Liver (tissue), 9 donors: ENCODE results near the gene PALS2. TPM values are rescaled to one million over a fixed set of nuclear protein-coding genes. Genes with fewer than 3 reads are reported as not detected.

Experiments used
- DNase-seq: peaks from one replicate; pipeline ENCODE4 v3.0.0-alpha.2; 2017; ENCODE audit warnings: low spot score
- H3K27ac ChIP-seq, 2 donors: one replicate each; pipeline ENCODE4 v1.7.0; 2013; ENCODE audit warnings: inconsistent platforms in 2 of 2, low read length in 2 of 2, control low read depth in 1 of 2, low read depth in 1 of 2, mild to moderate bottlenecking in 1 of 2
- H3K27me3 ChIP-seq, 4 donors: one replicate each; pipeline versions ENCODE4 v1.6.1 to v1.7.0; 2013; ENCODE audit warnings: low read length in 3 of 4, inconsistent platforms in 1 of 4, mild to moderate bottlenecking in 1 of 4, moderate library complexity in 1 of 4; ENCODE audit not compliant: control insufficient read depth in 4 of 4, insufficient read depth in 4 of 4
- H3K36me3 ChIP-seq, 4 donors: one replicate each; pipeline versions ENCODE4 v1.6.1 to v1.7.0; 2013; ENCODE audit warnings: low read length in 3 of 4, mild to moderate bottlenecking in 3 of 4, low read depth in 1 of 4, moderate library complexity in 1 of 4; ENCODE audit not compliant: control insufficient read depth in 4 of 4, insufficient read depth in 3 of 4
- H3K4me1 ChIP-seq, 4 donors: one replicate each; pipeline versions ENCODE4 v1.6.1 to v1.7.0; 2013; ENCODE audit warnings: low read length in 3 of 4, mild to moderate bottlenecking in 3 of 4, moderate library complexity in 1 of 4; ENCODE audit not compliant: control insufficient read depth in 4 of 4, insufficient read depth in 4 of 4
- H3K4me3 ChIP-seq, 3 donors: one replicate each; pipeline versions ENCODE4 v1.6.1 to v1.7.0; 2013; ENCODE audit warnings: low read length in 3 of 3, control low read depth in 1 of 3, low read depth in 1 of 3, mild to moderate bottlenecking in 1 of 3
- H3K9ac ChIP-seq, 2 donors: one replicate each; pipeline ENCODE4 v1.7.0; 2013; ENCODE audit warnings: low read length in 2 of 2, mild to moderate bottlenecking in 2 of 2, moderate library complexity in 2 of 2, control low read depth in 1 of 2, low read depth in 1 of 2
- H3K9me3 ChIP-seq, 4 donors: one replicate each; pipeline versions ENCODE4 v1.6.1 to v1.7.0; 2013; ENCODE audit warnings: low read length in 3 of 4; ENCODE audit not compliant: control insufficient read depth in 4 of 4
- ATF3 ChIP-seq: IDR thresholded peaks from 2 replicates; pipeline ENCODE4 v1.6.1; 2016; ENCODE audit warnings: antibody characterized with exemption
- CTCF ChIP-seq: fragments of 150-350 bp; IDR thresholded peaks from 2 replicates; pipeline ENCODE4 v1.5.1; 2017; ENCODE audit warnings: improper control_type of control experiment, low read depth, low read length; ENCODE audit not compliant: missing input control
- EGR1 ChIP-seq, 2 donors: IDR thresholded peaks; 2 replicates each; pipeline ENCODE4 v1.6.1; 2016 to 2018; ENCODE audit warnings: antibody characterized with exemption in 2 of 2, low read depth in 2 of 2
- FOXA1 ChIP-seq: IDR thresholded peaks from 2 replicates; pipeline ENCODE4 v1.6.1; 2016; ENCODE audit warnings: antibody characterized with exemption
- FOXA2 ChIP-seq: IDR thresholded peaks from 2 replicates; pipeline ENCODE4 v1.6.1; 2016; ENCODE audit warnings: antibody characterized with exemption
- GABPA ChIP-seq, 2 donors: IDR thresholded peaks in 1 of 2; conservative IDR thresholded peaks in 1 of 2; 2 replicates each; pipeline ENCODE4 v1.6.1; 2016; ENCODE audit warnings: antibody characterized with exemption in 2 of 2, mild to moderate bottlenecking in 1 of 2, moderate library complexity in 1 of 2
- HNF4A ChIP-seq, 2 donors: conservative IDR thresholded peaks; 2 replicates each; pipeline ENCODE4 v1.6.1; 2016; ENCODE audit warnings: antibody characterized with exemption in 2 of 2, mild to moderate bottlenecking in 2 of 2
- HNF4G ChIP-seq: IDR thresholded peaks from 2 replicates; pipeline ENCODE4 v1.6.1; 2016; ENCODE audit warnings: antibody characterized with exemption
- JUND ChIP-seq, 2 donors: IDR thresholded peaks; 2 replicates each; pipeline ENCODE4 v1.6.1; 2016; ENCODE audit warnings: antibody characterized with exemption in 2 of 2
- MAX ChIP-seq: IDR thresholded peaks from 2 replicates; pipeline ENCODE4 v1.6.1; 2016; ENCODE audit warnings: antibody characterized with exemption
- NR2F2 ChIP-seq: IDR thresholded peaks from 2 replicates; pipeline ENCODE4 v1.6.1; 2016; ENCODE audit warnings: antibody characterized with exemption
- RAD21 ChIP-seq, 2 donors: IDR thresholded peaks; 2 replicates each; pipeline ENCODE4 v1.6.1; 2016; ENCODE audit warnings: antibody characterized with exemption in 2 of 2, mild to moderate bottlenecking in 2 of 2
- REST ChIP-seq: IDR thresholded peaks from 2 replicates; pipeline ENCODE4 v1.6.1; 2016; ENCODE audit warnings: antibody characterized with exemption, mild to moderate bottlenecking
- RXRA ChIP-seq, 2 donors: IDR thresholded peaks; 2 replicates each; pipeline ENCODE4 v1.6.1; 2017 to 2018; ENCODE audit warnings: antibody characterized with exemption in 2 of 2, mild to moderate bottlenecking in 1 of 2
- SP1 ChIP-seq: IDR thresholded peaks from 2 replicates; pipeline ENCODE4 v1.6.1; 2018; ENCODE audit warnings: antibody characterized with exemption, mild to moderate bottlenecking
- TAF1 ChIP-seq: conservative IDR thresholded peaks from 2 replicates; pipeline ENCODE4 v1.6.1; 2016; ENCODE audit warnings: antibody characterized with exemption, mild to moderate bottlenecking
- YY1 ChIP-seq: IDR thresholded peaks from 2 replicates; pipeline ENCODE4 v1.6.1; 2016; ENCODE audit warnings: antibody characterized with exemption, mild to moderate bottlenecking
- WGBS: extraction: QIAGEN DNeasy Blood & Tissue Kit; methylation state at CpG from one replicate; pipeline ENCODE4 v1.1.7; 2013; 5-methylcytosine and 5-hydroxymethylcytosine counted together
- polyA plus RNA-seq, 2 donors: library from polyadenylated mRNA; stranded (reverse) in 1 of 2; unstranded in 1 of 2; fragments of 200-250 nt in 1 of 2; fragments of >200 nt in 1 of 2; fragmentation: Nextera tagmentation in 1 of 2; extraction: Ambion mirVana in 1 of 2; gene quantifications; one replicate each; pipeline versions ENCODE4 v1.2.1 to v1.2.3, GENCODE V29; 2013 to 2015
- total RNA-seq, 2 donors: library from RNA; depleted of rRNA; stranded (reverse); fragments of >200 nt; gene quantifications; one replicate each; pipeline ENCODE4 v1.2.3, GENCODE V29; 2014
- TF ChIP-seq, protein P1 (sequence below): IDR thresholded peaks from 2 replicates; pipeline ENCODE4 v1.6.1; 2016; ENCODE audit warnings: antibody characterized with exemption
- donor health status: healthy.
- donor health status: healthy.
- donor health status: healthy.
- donor health status: healthy.
- donor health status: healthy.

The PALS2 gene
- total and polyA plus RNA-seq, 4 donors, result 6.0 to 10.5 (median 8.9) TPM

- no peak overlapping the region for H3K27ac ChIP-seq
- no peak for DNase-seq
- WGBS, result 89% methylated on average over 3 of the region's 3 CpGs
- no peaks in the 10 kb centered on the region for H3K27me3 ChIP-seq
- no peaks in the 10 kb centered on the region for H3K36me3 ChIP-seq
- no peak for TF ChIP-seq REST
- TF ChIP-seq GABPA (IDR thresholded peaks at IDR 0.05 in 1 of 2, conservative IDR thresholded peaks at IDR 0.05 in 1 of 2), result no peak
- no peak for TF ChIP-seq JUND (IDR thresholded peaks at IDR 0.05)
- no peak for TF ChIP-seq NR2F2
- TF ChIP-seq CTCF, result no peak
- TF ChIP-seq TAF1, result no peak
- no peak for TF ChIP-seq RAD21 (IDR thresholded peaks at IDR 0.05)
- TF ChIP-seq FOXA2, result no peak
- TF ChIP-seq EGR1 (IDR thresholded peaks at IDR 0.05; ENCODE audit: low read depth in 2 of 2), result no peak
- no peak for TF ChIP-seq SP1
- no peak for TF ChIP-seq ATF3
- no peak for TF ChIP-seq HNF4G
- TF ChIP-seq, protein P1, sequence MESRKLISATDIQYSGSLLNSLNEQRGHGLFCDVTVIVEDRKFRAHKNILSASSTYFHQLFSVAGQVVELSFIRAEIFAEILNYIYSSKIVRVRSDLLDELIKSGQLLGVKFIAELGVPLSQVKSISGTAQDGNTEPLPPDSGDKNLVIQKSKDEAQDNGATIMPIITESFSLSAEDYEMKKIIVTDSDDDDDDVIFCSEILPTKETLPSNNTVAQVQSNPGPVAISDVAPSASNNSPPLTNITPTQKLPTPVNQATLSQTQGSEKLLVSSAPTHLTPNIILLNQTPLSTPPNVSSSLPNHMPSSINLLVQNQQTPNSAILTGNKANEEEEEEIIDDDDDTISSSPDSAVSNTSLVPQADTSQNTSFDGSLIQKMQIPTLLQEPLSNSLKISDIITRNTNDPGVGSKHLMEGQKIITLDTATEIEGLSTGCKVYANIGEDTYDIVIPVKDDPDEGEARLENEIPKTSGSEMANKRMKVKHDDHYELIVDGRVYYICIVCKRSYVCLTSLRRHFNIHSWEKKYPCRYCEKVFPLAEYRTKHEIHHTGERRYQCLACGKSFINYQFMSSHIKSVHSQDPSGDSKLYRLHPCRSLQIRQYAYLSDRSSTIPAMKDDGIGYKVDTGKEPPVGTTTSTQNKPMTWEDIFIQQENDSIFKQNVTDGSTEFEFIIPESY, result no peak
- TF ChIP-seq FOXA1, result no peak
- no peak for TF ChIP-seq MAX
- no peak for TF ChIP-seq RXRA (IDR thresholded peaks at IDR 0.05)
- TF ChIP-seq HNF4A (conservative IDR thresholded peaks at IDR 0.05), result no peak
- no peak overlapping the region for H3K4me3 ChIP-seq
- H3K4me1 ChIP-seq, result no peaks in the 10 kb centered on the region
- no peaks in the 10 kb centered on the region for H3K9me3 ChIP-seq
- H3K9ac ChIP-seq, result no peak overlapping the region
Observed at GRCh38 chr7:24560772-24561171, 12.5 kb upstream of the PALS2 start.

GRCh38 chr7:24566274-24566673 is 7.0 kb upstream of the PALS2 start:
- no peak for TF ChIP-seq GABPA (IDR thresholded peaks at IDR 0.05 in 1 of 2, conservative IDR thresholded peaks at IDR 0.05 in 1 of 2)
- TF ChIP-seq, protein P1, result no peak
- TF ChIP-seq JUND (IDR thresholded peaks at IDR 0.05), result no peak
- no peak for TF ChIP-seq FOXA1
- no peak for TF ChIP-seq RAD21 (IDR thresholded peaks at IDR 0.05)
- TF ChIP-seq NR2F2, result no peak
- TF ChIP-seq MAX, result no peak
- no peak for TF ChIP-seq YY1
- Histone ChIP-seq H3K4me3 (no peak overlapping the region), H3K36me3 (no peaks in the 10 kb centered on the region), H3K9me3 (no peaks in the 10 kb centered on the region), H3K4me1 (no peaks in the 10 kb centered on the region), H3K27me3 (no peaks in the 10 kb centered on the region), H3K9ac (no peak overlapping the region), H3K27ac (no peak overlapping the region)
- no peak for DNase-seq
- 87% methylated on average over 2 of the region's 2 CpGs for WGBS
